ENCODE measurements around the gene FAM3D. TPM values are rescaled to one million over a fixed set of nuclear protein-coding genes. Genes with fewer than 3 reads are reported as not detected.

Gene FAM3D
- total RNA-seq, 1 donor from 2014 or later = 0.11 TPM

DNA sequence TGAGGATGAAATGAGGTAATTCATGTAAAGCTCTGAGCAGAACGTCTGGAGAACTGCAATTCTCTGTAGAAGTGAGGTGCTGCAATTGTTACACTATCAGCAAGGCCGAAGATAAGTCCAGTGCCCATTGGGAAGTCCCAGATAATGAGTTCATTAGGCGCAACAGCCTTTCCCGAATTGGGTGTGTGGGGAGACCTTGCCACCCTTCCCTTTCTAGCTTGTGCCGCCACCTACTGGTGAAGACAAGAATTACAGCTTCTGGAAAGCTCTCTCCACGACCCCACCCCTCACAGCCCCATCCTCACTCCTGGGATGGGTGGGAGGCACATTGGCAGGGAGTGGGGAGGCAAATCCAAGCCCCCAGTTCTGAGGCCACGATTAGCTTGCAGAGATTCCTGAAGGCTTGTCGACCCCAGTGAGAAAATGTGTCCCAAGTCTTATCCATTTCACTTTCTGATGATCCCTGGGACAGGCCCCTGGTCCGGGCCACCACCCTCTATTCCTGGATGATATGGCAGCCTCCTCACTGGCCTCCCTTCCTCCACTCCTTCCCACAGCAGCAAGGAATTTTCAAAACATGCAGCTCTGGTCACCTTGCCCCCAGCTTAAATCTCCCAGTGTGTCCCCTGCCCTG lies 36.4 kb downstream of the FAM3D start:
- H3F3A ChIP-seq (ENCODE audit: low read depth) = no peaks in the 10 kb centered on the region
- peaks cover 23% of the 10 kb centered on the region for H3K4me1 ChIP-seq
- Mint-ChIP-seq H3K36me3 (no peaks in the 10 kb centered on the region), H3K27me3 (ENCODE audit: insufficient read depth, low read depth) (peaks cover 6% of the 10 kb centered on the region), H3K4me1 (peaks cover 27% of the 10 kb centered on the region), H3K27ac (no peak overlapping the region), H3K9me3 (no peaks in the 10 kb centered on the region), H3K4me3 (no peak overlapping the region)
- H3K4me3 ChIP-seq = no peak overlapping the region
- H3K27me3 ChIP-seq = peaks cover 27% of the 10 kb centered on the region
- H3K4me2 ChIP-seq = no peak overlapping the region
- TF ChIP-seq EZH2phosphoT487 (IDR thresholded peaks at IDR 0.05) = no peak
- TF ChIP-seq, protein P1, sequence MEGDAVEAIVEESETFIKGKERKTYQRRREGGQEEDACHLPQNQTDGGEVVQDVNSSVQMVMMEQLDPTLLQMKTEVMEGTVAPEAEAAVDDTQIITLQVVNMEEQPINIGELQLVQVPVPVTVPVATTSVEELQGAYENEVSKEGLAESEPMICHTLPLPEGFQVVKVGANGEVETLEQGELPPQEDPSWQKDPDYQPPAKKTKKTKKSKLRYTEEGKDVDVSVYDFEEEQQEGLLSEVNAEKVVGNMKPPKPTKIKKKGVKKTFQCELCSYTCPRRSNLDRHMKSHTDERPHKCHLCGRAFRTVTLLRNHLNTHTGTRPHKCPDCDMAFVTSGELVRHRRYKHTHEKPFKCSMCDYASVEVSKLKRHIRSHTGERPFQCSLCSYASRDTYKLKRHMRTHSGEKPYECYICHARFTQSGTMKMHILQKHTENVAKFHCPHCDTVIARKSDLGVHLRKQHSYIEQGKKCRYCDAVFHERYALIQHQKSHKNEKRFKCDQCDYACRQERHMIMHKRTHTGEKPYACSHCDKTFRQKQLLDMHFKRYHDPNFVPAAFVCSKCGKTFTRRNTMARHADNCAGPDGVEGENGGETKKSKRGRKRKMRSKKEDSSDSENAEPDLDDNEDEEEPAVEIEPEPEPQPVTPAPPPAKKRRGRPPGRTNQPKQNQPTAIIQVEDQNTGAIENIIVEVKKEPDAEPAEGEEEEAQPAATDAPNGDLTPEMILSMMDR (IDR thresholded peaks at IDR 0.05) = peak; percentile 91
- TF ChIP-seq EZH2 (IDR thresholded peaks at IDR 0.05) = no peak
- H3K36me3 ChIP-seq = no peaks in the 10 kb centered on the region
- no peaks in the 10 kb centered on the region for H3K79me2 ChIP-seq (ENCODE audit: low read depth)
- peak; percentile 86 for DNase-seq (ENCODE audit: low spot score)
- H3K9ac ChIP-seq = no peak overlapping the region
- no peak overlapping the region for H3K27ac ChIP-seq
- H4K20me1 ChIP-seq (ENCODE audit: low read depth) = no peaks in the 10 kb centered on the region
- no peak overlapping the region for H2AFZ ChIP-seq (replicated peaks)
- H3K9me3 ChIP-seq (ENCODE audit: low read depth) = no peaks in the 10 kb centered on the region

DNA sequence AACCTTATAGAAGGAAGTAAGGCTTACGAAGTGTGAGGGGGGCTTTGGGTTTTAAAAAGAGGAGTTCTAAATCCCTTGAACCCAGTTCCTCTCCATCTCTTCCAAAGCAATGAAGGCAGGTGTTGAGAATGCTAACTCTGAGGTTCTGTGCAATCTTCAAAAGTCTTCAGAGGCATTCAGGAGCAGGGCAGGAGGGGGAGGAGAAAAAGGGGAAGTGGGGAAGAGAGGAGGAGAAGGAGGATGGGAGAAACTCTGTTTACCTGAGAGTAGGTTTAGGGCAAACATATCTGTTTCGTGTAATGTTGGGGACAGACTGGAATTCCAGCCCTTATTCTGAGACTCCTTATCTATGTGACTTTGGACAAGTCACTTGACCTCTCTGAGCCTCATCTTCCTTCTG lies 36.9 kb downstream of the FAM3D start:
- no peak for DNase-seq (ENCODE audit: low spot score)
- Mint-ChIP-seq H3K27me3 (ENCODE audit: insufficient read depth, low read depth) (peaks cover 7% of the 10 kb centered on the region), H3K27ac (no peak overlapping the region), H3K4me3 (no peak overlapping the region), H3K36me3 (no peaks in the 10 kb centered on the region), H3K4me1 (peaks cover 31% of the 10 kb centered on the region), H3K9me3 (no peaks in the 10 kb centered on the region)
- Histone ChIP-seq H3K27me3 (peaks cover 21% of the 10 kb centered on the region), H3K4me1 (peaks cover 26% of the 10 kb centered on the region), H4K20me1 (ENCODE audit: low read depth) (no peaks in the 10 kb centered on the region), H2AFZ (replicated peaks) (no peak overlapping the region), H3K36me3 (no peaks in the 10 kb centered on the region), H3K4me2 (no peak overlapping the region), H3K27ac (no peak overlapping the region), H3K79me2 (ENCODE audit: low read depth) (no peaks in the 10 kb centered on the region), H3K4me3 (no peak overlapping the region), H3K9ac (no peak overlapping the region), H3F3A (ENCODE audit: low read depth) (no peaks in the 10 kb centered on the region), H3K9me3 (ENCODE audit: low read depth) (no peaks in the 10 kb centered on the region)
- TF ChIP-seq, protein P1 (IDR thresholded peaks at IDR 0.05) = no peak
- no peak for TF ChIP-seq EZH2 (IDR thresholded peaks at IDR 0.05)
- no peak for TF ChIP-seq EZH2phosphoT487 (IDR thresholded peaks at IDR 0.05)

DNA sequence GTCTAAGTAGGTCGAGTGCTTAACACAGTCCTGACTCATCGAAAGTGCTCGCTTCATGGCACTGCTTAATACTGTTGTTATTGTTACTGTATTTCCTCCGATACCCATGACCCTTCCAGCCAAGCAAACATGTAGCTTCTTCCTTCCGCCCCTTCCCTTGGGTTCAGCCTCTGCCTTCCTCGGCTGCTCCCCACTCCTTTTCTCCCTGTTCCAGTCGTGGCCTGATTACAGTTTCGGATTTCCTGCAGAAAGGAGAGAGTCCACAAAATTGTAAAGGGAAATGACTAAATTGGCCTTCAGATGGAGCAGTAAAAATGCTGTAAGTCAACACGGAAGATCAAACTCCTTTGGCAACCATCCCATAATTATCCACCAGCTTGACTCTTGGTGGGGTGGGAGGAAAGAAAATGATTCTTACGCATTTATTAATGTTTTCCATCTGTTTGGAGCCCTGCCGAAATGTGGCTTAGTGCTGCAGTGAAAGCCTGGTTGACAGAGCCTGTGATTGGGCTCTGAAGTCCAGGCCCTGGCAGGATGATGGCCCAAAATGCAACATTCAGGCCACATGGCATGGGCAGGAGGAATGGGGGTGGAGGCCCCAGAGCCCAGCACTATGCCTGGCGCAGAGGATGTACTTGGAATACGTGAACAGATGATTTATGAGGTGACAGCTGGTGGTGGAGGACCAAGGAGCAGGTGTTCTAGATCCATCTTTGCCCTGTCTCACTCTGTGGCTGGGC lies 37.6 kb downstream of the FAM3D start:
- no peak for DNase-seq (ENCODE audit: low spot score)
- H3K9me3 ChIP-seq (ENCODE audit: low read depth) = no peaks in the 10 kb centered on the region
- peaks cover 15% of the 10 kb centered on the region for H3K27me3 ChIP-seq
- no peaks in the 10 kb centered on the region for H3K36me3 ChIP-seq
- Mint-ChIP-seq H3K36me3 (no peaks in the 10 kb centered on the region), H3K27ac (no peak overlapping the region), H3K4me1 (peaks cover 38% of the 10 kb centered on the region), H3K27me3 (ENCODE audit: insufficient read depth, low read depth) (peaks cover 4% of the 10 kb centered on the region), H3K4me3 (no peak overlapping the region), H3K9me3 (no peaks in the 10 kb centered on the region)
- no peak overlapping the region for H2AFZ ChIP-seq (replicated peaks)
- H3K27ac ChIP-seq = no peak overlapping the region
- H3K79me2 ChIP-seq (ENCODE audit: low read depth) = no peaks in the 10 kb centered on the region
- no peaks in the 10 kb centered on the region for H3F3A ChIP-seq (ENCODE audit: low read depth)
- H3K4me3 ChIP-seq = no peak overlapping the region
- TF ChIP-seq EZH2phosphoT487 (IDR thresholded peaks at IDR 0.05) = no peak
- no peak overlapping the region for H3K9ac ChIP-seq
- peaks cover 26% of the 10 kb centered on the region for H3K4me1 ChIP-seq
- no peak overlapping the region for H3K4me2 ChIP-seq
- H4K20me1 ChIP-seq (ENCODE audit: low read depth) = no peaks in the 10 kb centered on the region

GRCh38 chr3:58627941-58628340 lies 38.6 kb downstream of the FAM3D start:
- no peak overlapping the region for H2AFZ ChIP-seq (replicated peaks)
- peaks cover 26% of the 10 kb centered on the region for H3K4me1 ChIP-seq
- H3K36me3 ChIP-seq = no peaks in the 10 kb centered on the region
- no peaks in the 10 kb centered on the region for H4K20me1 ChIP-seq (ENCODE audit: low read depth)
- peaks cover 5% of the 10 kb centered on the region for H3K27me3 ChIP-seq
- no peaks in the 10 kb centered on the region for H3K79me2 ChIP-seq (ENCODE audit: low read depth)
- no peaks in the 10 kb centered on the region for H3K9me3 Mint-ChIP-seq
- no peaks in the 10 kb centered on the region for H3K36me3 Mint-ChIP-seq
- H3K4me3 ChIP-seq = no peak overlapping the region
- H3K9ac ChIP-seq = no peak overlapping the region
- peaks cover 4% of the 10 kb centered on the region for H3K27me3 Mint-ChIP-seq (ENCODE audit: insufficient read depth, low read depth)
- no peak for TF ChIP-seq EZH2phosphoT487 (IDR thresholded peaks at IDR 0.05)
- TF ChIP-seq, protein P1 (IDR thresholded peaks at IDR 0.05) = no peak
- TF ChIP-seq EZH2 (IDR thresholded peaks at IDR 0.05) = no peak
- DNase-seq (ENCODE audit: low spot score) = no peak
- no peaks in the 10 kb centered on the region for H3F3A ChIP-seq (ENCODE audit: low read depth)
- H3K9me3 ChIP-seq (ENCODE audit: low read depth) = no peaks in the 10 kb centered on the region
- H3K4me3 Mint-ChIP-seq = no peak overlapping the region
- no peak overlapping the region for H3K4me2 ChIP-seq
- no peak overlapping the region for H3K27ac ChIP-seq
- peaks cover 38% of the 10 kb centered on the region for H3K4me1 Mint-ChIP-seq
- H3K27ac Mint-ChIP-seq = no peak overlapping the region
